Naive thymus-derived CD8-positive, alpha-beta T cell (primary cell): ENCODE results near the gene TUBB8B. TPM values are rescaled to one million over a fixed set of nuclear protein-coding genes. Genes with fewer than 3 reads are reported as not detected.
A peak's percentile ranks its signal among the peaks of the same experiment; 100 is the strongest.
"Not testable (repeated sequence)": the region's sequence is repeated elsewhere in the genome, so short reads cannot be mapped to it uniquely, and the experiment has no call there.

Source experiments
- ATAC-seq, 2 donors: fragments of 150-1000 bp; cut with Tn5 transposase in 1 of 2; sonication (Bioruptor Pico), chemical (Tn5 transposase) in 1 of 2; 1 replicate in 1 of 2; 2 replicates in 1 of 2; pipeline ENCODE4 v1.10.0; 2021; ENCODE audit warnings: mild to moderate bottlenecking in 2 of 2, moderate library complexity in 2 of 2
- POLR2A ChIA-PET: fragments of 350-600 bp; sonication (Branson Sonifier 250); formaldehyde crosslinking; loops from one replicate; lab custom pipeline; 2021; ENCODE audit warnings: antibody characterized with exemption; lab: Charles Lee
- DNase-seq, 10 donors: peaks; one replicate each; pipeline versions ENCODE4 v3.0.0 to v3.0.0-alpha.2; 2020 to 2022
- H3K27ac Mint-ChIP-seq, 10 donors: one replicate each; pipeline ENCODE4 v1.8.0; 2020 to 2022; ENCODE audit warnings: mild to moderate bottlenecking in 10 of 10, mixed read lengths in 10 of 10, moderate library complexity in 4 of 10, inconsistent platforms in 1 of 10
- H3K27me3 Mint-ChIP-seq, 5 donors: one replicate each; pipeline ENCODE4 v1.8.0; 2021 to 2022; ENCODE audit warnings: mixed read lengths in 5 of 5
- H3K36me3 Mint-ChIP-seq, 3 donors: one replicate each; pipeline ENCODE4 v1.8.0; 2020 to 2022; ENCODE audit warnings: mixed read lengths in 3 of 3, mild to moderate bottlenecking in 2 of 3, inconsistent platforms in 1 of 3
- H3K4me1 Mint-ChIP-seq, 4 donors: one replicate each; pipeline ENCODE4 v1.8.0; 2021 to 2022; ENCODE audit warnings: mixed read lengths in 4 of 4
- H3K4me3 Mint-ChIP-seq, 10 donors: one replicate each; pipeline ENCODE4 v1.8.0; 2020 to 2022; ENCODE audit warnings: mild to moderate bottlenecking in 10 of 10, mixed read lengths in 10 of 10, moderate library complexity in 6 of 10, inconsistent platforms in 1 of 10
- H3K9me3 Mint-ChIP-seq, 9 donors: one replicate each; pipeline ENCODE4 v1.8.0; 2020 to 2022; ENCODE audit warnings: mixed read lengths in 9 of 9, mild to moderate bottlenecking in 3 of 9, inconsistent platforms in 1 of 9, moderate library complexity in 1 of 9
- polyA plus RNA-seq, 3 donors: library from polyadenylated mRNA; unstranded; fragments of 300-500 nt; fragmentation: Illumina TruSeq; gene quantifications; one replicate each; pipeline ENCODE4 v1.2.3, GENCODE V29; 2021
- total RNA-seq, 8 experiments: library from RNA in 2 of 8; stranded (reverse) in 2 of 8; gene quantifications; one replicate each; pipeline ENCODE4 v1.2.3 and lab custom pipeline; 2021 to 2026

TUBB8B gene
- total RNA-seq (not detected), polyA plus RNA-seq (not detected), total RNA-seq (lab: John Stamatoyannopoulos, UW) (0 to 0.09 (median 0) reads per million in 6 experiments)

GRCh38 chr18:49176-49665, at the start of gene TUBB8B:
Gene TUBB8B, minus strand, starts transcription at chr18:49615. Its CDS starts 58 bp downstream, at chr18:49557.
- DNase-seq, H3K27ac Mint-ChIP-seq, H3K36me3 Mint-ChIP-seq, H3K4me3 Mint-ChIP-seq, H3K27me3 Mint-ChIP-seq, H3K4me1 Mint-ChIP-seq, ATAC-seq, H3K9me3 Mint-ChIP-seq, POLR2A ChIA-PET: not testable (repeated sequence)

- H3K27ac Mint-ChIP-seq, DNase-seq, H3K9me3 Mint-ChIP-seq, ATAC-seq, H3K36me3 Mint-ChIP-seq, H3K4me1 Mint-ChIP-seq, POLR2A ChIA-PET, H3K4me3 Mint-ChIP-seq: not testable (repeated sequence)
- peaks cover 0 to 23% (median 2%) of the 10 kb centered on the region in 5 donors for H3K27me3 Mint-ChIP-seq
Observed at GRCh38 chr18:97252-97914, 48.0 kb upstream of the TUBB8B start.

- H3K9me3 Mint-ChIP-seq, ATAC-seq, H3K27ac Mint-ChIP-seq, H3K36me3 Mint-ChIP-seq, H3K4me3 Mint-ChIP-seq, POLR2A ChIA-PET, H3K4me1 Mint-ChIP-seq: not testable (repeated sequence)
- H3K27me3 Mint-ChIP-seq = peaks cover 0 to 16% (median 2%) of the 10 kb centered on the region in 5 donors
- peak in 3 of 10 donors; percentile 22 to 64 (median 25) for DNase-seq
Observed at GRCh38 chr18:96767-97131, 47.3 kb upstream of the TUBB8B start.

- H3K4me3 Mint-ChIP-seq = peak overlapping the region in 1 of 10 donors; percentile 48
- H3K4me1 Mint-ChIP-seq, POLR2A ChIA-PET, H3K9me3 Mint-ChIP-seq, H3K36me3 Mint-ChIP-seq: not testable (repeated sequence)
- DNase-seq (peak in 6 of 10 donors; percentile 15 to 50 (median 30)), ATAC-seq (peak; percentile 72 to 73)
- peak overlapping the region in 4 of 10 donors; percentile 39 to 94 (median 58) for H3K27ac Mint-ChIP-seq
- H3K27me3 Mint-ChIP-seq = peaks cover 0 to 11% (median 0%) of the 10 kb centered on the region in 5 donors
Observed at GRCh38 chr18:96101-96766, 46.8 kb upstream of the TUBB8B start.

- H3K9me3 Mint-ChIP-seq, H3K27me3 Mint-ChIP-seq, H3K4me1 Mint-ChIP-seq, POLR2A ChIA-PET, DNase-seq, ATAC-seq, H3K36me3 Mint-ChIP-seq, H3K4me3 Mint-ChIP-seq: not testable (repeated sequence)
- peak overlapping the region in 1 of 10 donors; percentile 94 for H3K27ac Mint-ChIP-seq
Observed at GRCh38 chr18:95580-95979, 46.2 kb upstream of the TUBB8B start.

- H3K36me3 Mint-ChIP-seq, H3K4me3 Mint-ChIP-seq, H3K9me3 Mint-ChIP-seq, H3K27ac Mint-ChIP-seq, H3K27me3 Mint-ChIP-seq, POLR2A ChIA-PET, ATAC-seq, DNase-seq, H3K4me1 Mint-ChIP-seq: not testable (repeated sequence)
Observed at GRCh38 chr18:93897-94408, 44.5 kb upstream of the TUBB8B start.

GRCh38 chr18:91561-91960, 42.1 kb upstream of the TUBB8B start:
- ATAC-seq, H3K9me3 Mint-ChIP-seq, DNase-seq, POLR2A ChIA-PET, H3K27me3 Mint-ChIP-seq, H3K4me1 Mint-ChIP-seq, H3K4me3 Mint-ChIP-seq, H3K36me3 Mint-ChIP-seq, H3K27ac Mint-ChIP-seq: not testable (repeated sequence)

- H3K4me1 Mint-ChIP-seq, H3K9me3 Mint-ChIP-seq, H3K27me3 Mint-ChIP-seq, H3K27ac Mint-ChIP-seq, H3K36me3 Mint-ChIP-seq, H3K4me3 Mint-ChIP-seq, ATAC-seq, DNase-seq, POLR2A ChIA-PET: not testable (repeated sequence)
Observed at GRCh38 chr18:90396-91193, 41.2 kb upstream of the TUBB8B start.

- H3K4me1 Mint-ChIP-seq, H3K9me3 Mint-ChIP-seq, H3K36me3 Mint-ChIP-seq, H3K4me3 Mint-ChIP-seq, DNase-seq, H3K27me3 Mint-ChIP-seq, ATAC-seq, H3K27ac Mint-ChIP-seq, POLR2A ChIA-PET: not testable (repeated sequence)
Observed at GRCh38 chr18:89124-89523, 39.7 kb upstream of the TUBB8B start.

- ATAC-seq, H3K9me3 Mint-ChIP-seq, H3K4me1 Mint-ChIP-seq, H3K27ac Mint-ChIP-seq, H3K36me3 Mint-ChIP-seq, H3K4me3 Mint-ChIP-seq, POLR2A ChIA-PET, DNase-seq: not testable (repeated sequence)
- H3K27me3 Mint-ChIP-seq = peaks cover 4 to 12% (median 7%) of the 10 kb centered on the region in 5 donors
Observed at GRCh38 chr18:84801-85200, 35.4 kb upstream of the TUBB8B start.

- H3K9me3 Mint-ChIP-seq, H3K27ac Mint-ChIP-seq, DNase-seq, POLR2A ChIA-PET, H3K36me3 Mint-ChIP-seq, H3K4me3 Mint-ChIP-seq, H3K4me1 Mint-ChIP-seq, ATAC-seq: not testable (repeated sequence)
- H3K27me3 Mint-ChIP-seq = peaks cover 4 to 12% (median 7%) of the 10 kb centered on the region in 5 donors
Observed at GRCh38 chr18:82626-83209, 33.3 kb upstream of the TUBB8B start.

- Mint-ChIP-seq H3K27ac (peak overlapping the region in 1 of 10 donors; percentile 41), H3K27me3 (peaks cover 4 to 12% (median 8%) of the 10 kb centered on the region in 5 donors), H3K4me3 (peak overlapping the region in 1 of 10 donors; percentile 15)
- DNase-seq, ATAC-seq, H3K36me3 Mint-ChIP-seq, POLR2A ChIA-PET, H3K9me3 Mint-ChIP-seq, H3K4me1 Mint-ChIP-seq: not testable (repeated sequence)
Observed at GRCh38 chr18:80881-81280, 31.5 kb upstream of the TUBB8B start.
